K562 (cell line): Measurements from ENCODE around the gene OLFML1. TPM values are rescaled to one million over a fixed set of nuclear protein-coding genes. Genes with fewer than 3 reads are reported as not detected.

Experiments used
- ATAC-seq: fragments of 200-7000 bp; cut with Tn5 transposase; 3 replicates; pipeline ENCODE4 v1.9.1; 2020; ENCODE audit warnings: moderate library complexity
- BruUV-seq: library from RNA; stranded (reverse); fragments of 400-500 nt; replicated peaks from 2 replicates; lab custom pipeline; 2021; lab: Mats Ljungman, UMichigan
- CTCF ChIA-PET: fragments of 300-600 bp; formaldehyde crosslinking; extraction: SDS; loops from one replicate; lab custom pipeline; 2021; ENCODE audit warnings: low intra/inter-chr PET ratio; lab: Yijun Ruan, JAX
- POLR2A ChIA-PET: fragments of 300-600, 350-650 bp; sonication (Branson Sonifier 250); formaldehyde crosslinking; extraction: SDS; loops from one replicate; lab custom pipeline; 2021; ENCODE audit warnings: antibody characterized with exemption, inconsistent platforms; lab: Yijun Ruan, JAX
- DNase-seq, 4 experiments: peaks; one replicate each; pipeline versions ENCODE4 v3.0.0 to v3.0.0-alpha.2; 2011 to 2018; ENCODE audit warnings: low spot score in 3 of 4, mixed read lengths in 3 of 4; ENCODE audit errors: extremely low read depth in 1 of 4
- FAIRE-seq: peaks from 2 replicates; lab custom pipeline; 2011; peaks lifted over from hg19 to GRCh38; lab: Jason Lieb, UNC
- H2AFZ ChIP-seq: 2 replicates; pipeline ENCODE4 v1.6.0; 2011; ENCODE audit warnings: low read depth, low read length, control low read depth, inconsistent platforms
- H3K27ac ChIP-seq: fragments of 200-600 bp; 3 replicates; pipeline ENCODE4 v1.8.0; 2011; ENCODE audit warnings: low read depth, mild to moderate bottlenecking, control low read depth, inconsistent platforms, low read length, moderate library complexity, mixed read lengths; ENCODE audit errors: extremely low read depth
- H3K27me3 ChIP-seq, 2 experiments: fragments of 300-600 bp in 1 of 2; 2 replicates in 1 of 2; 3 replicates in 1 of 2; pipeline versions ENCODE4 v1.6.0 to v1.8.0; 2011; ENCODE audit warnings: inconsistent platforms in 2 of 2, low read length in 2 of 2, mild to moderate bottlenecking in 1 of 2, mixed read lengths in 1 of 2, moderate library complexity in 1 of 2; ENCODE audit not compliant: control insufficient read depth in 2 of 2, insufficient read depth in 2 of 2
- H3K36me3 ChIP-seq: fragments of 300-600 bp; 3 replicates; pipeline ENCODE4 v1.8.0; 2011; ENCODE audit warnings: mild to moderate bottlenecking, low read length, inconsistent platforms; ENCODE audit not compliant: control insufficient read depth, insufficient read depth
- H3K4me1 ChIP-seq, 2 experiments: fragments of 200-600 bp in 1 of 2; replicated peaks in 1 of 2; 2 replicates in 1 of 2; 3 replicates in 1 of 2; pipeline versions ENCODE4 v1.5.1 to v1.8.0; 2011; ENCODE audit warnings: inconsistent platforms in 2 of 2, low read length in 2 of 2, mild to moderate bottlenecking in 1 of 2, mixed read lengths in 1 of 2, moderate library complexity in 1 of 2; ENCODE audit not compliant: control insufficient read depth in 2 of 2, insufficient read depth in 2 of 2
- H3K4me2 ChIP-seq: 2 replicates; pipeline ENCODE4 v1.6.1; 2011; ENCODE audit warnings: low read length, control low read depth, inconsistent platforms, mixed read lengths; ENCODE audit not compliant: insufficient read depth
- H3K4me3 ChIP-seq: fragments of 200-600 bp; sonication (generic), shearing (Covaris generic); 2 replicates; pipeline ENCODE4 v1.5.1; 2016; ENCODE audit warnings: control low read depth, inconsistent platforms
- H3K79me2 ChIP-seq: fragments of 200-600 bp; 3 replicates; pipeline ENCODE4 v1.8.0; 2011; ENCODE audit warnings: low read length, inconsistent platforms; ENCODE audit not compliant: control insufficient read depth, insufficient read depth
- H3K9ac ChIP-seq, 2 experiments: 2 replicates each; pipeline versions ENCODE4 v1.6.0 to v1.6.1; 2011; ENCODE audit warnings: low read depth in 2 of 2, low read length in 2 of 2, control low read depth in 1 of 2, inconsistent platforms in 1 of 2, mild to moderate bottlenecking in 1 of 2, mixed read lengths in 1 of 2; ENCODE audit not compliant: insufficient read depth in 1 of 2
- H3K9me1 ChIP-seq: one replicate; pipeline ENCODE4 v1.6.0; 2011; ENCODE audit warnings: inconsistent platforms, mild to moderate bottlenecking, low read length, moderate library complexity; ENCODE audit not compliant: control insufficient read depth, insufficient read depth
- H3K9me3 ChIP-seq: replicated peaks from 2 replicates; pipeline ENCODE4 v1.5.1; 2011; ENCODE audit warnings: low read depth, low read length, inconsistent platforms; ENCODE audit not compliant: control insufficient read depth, insufficient read depth
- H4K20me1 ChIP-seq: replicated peaks from 2 replicates; pipeline ENCODE4 v1.6.1; 2011; ENCODE audit warnings: low read length, inconsistent platforms, mixed read lengths; ENCODE audit not compliant: control insufficient read depth, insufficient read depth
- EGR1 ChIP-seq: fragments of 450-650 bp; conservative IDR thresholded peaks from 2 replicates; pipeline ENCODE4 v1.6.1; 2017; ENCODE audit warnings: mild to moderate bottlenecking
- ERF ChIP-seq: fragments of 450-650 bp; formaldehyde crosslinking; IDR thresholded peaks from 2 replicates; pipeline ENCODE4 v1.4.0; 2020; ENCODE audit warnings: mild to moderate bottlenecking, mixed read lengths
- KDM1A ChIP-seq, 2 experiments: fragments of 450-650 bp; IDR thresholded peaks; 2 replicates each; pipeline ENCODE4 v1.6.1; 2016; ENCODE audit warnings: mild to moderate bottlenecking in 2 of 2
- MEF2D ChIP-seq: conservative IDR thresholded peaks from 2 replicates; pipeline ENCODE4 v1.6.1; 2016; ENCODE audit warnings: low read depth, missing genetic modification characterization, missing compliant biosample characterization
- SAFB2 ChIP-seq: fragments of 200-400 bp; formaldehyde crosslinking; IDR thresholded peaks from 2 replicates; pipeline ENCODE4 v1.6.1; 2018; ENCODE audit warnings: borderline replicate concordance, low read length, low read depth, moderate library complexity; ENCODE audit not compliant: severe bottlenecking
- SLC30A9 ChIP-seq: fragments of 250-450 bp; sonication (Bioruptor Pico); IDR thresholded peaks from 2 replicates; pipeline ENCODE4 v1.8.0; 2022; ENCODE audit warnings: mild to moderate bottlenecking, moderate library complexity
- SMARCA4 ChIP-seq: fragments of 450-650 bp; IDR thresholded peaks from 2 replicates; pipeline ENCODE4 v1.6.1; 2016
- SPI1 ChIP-seq: IDR thresholded peaks from 2 replicates; pipeline ENCODE4 v1.6.1; 2011; ENCODE audit warnings: low read depth, low read length, control low read depth, borderline replicate concordance
- THAP12 ChIP-seq: fragments of 250-450 bp; sonication (Bioruptor Pico); IDR thresholded peaks from 2 replicates; pipeline ENCODE4 v1.9.0; 2021; ENCODE audit warnings: mild to moderate bottlenecking, inconsistent platforms
- WGBS: fragments of 100-300 bp; shearing (Covaris generic); methylation state at CpG from one replicate; pipeline ENCODE4 v1.1.6; 2016; ENCODE audit warnings: low coverage, mixed read lengths; ENCODE audit not compliant: insufficient coverage; ENCODE audit errors: missing lambda C conversion rate; 5-methylcytosine and 5-hydroxymethylcytosine counted together
- in situ Hi-C: fragments of 300-500 bp; cut with MboI; formaldehyde crosslinking; loops from 4 replicates; pipeline ENCODE4 v1.15.0; 2018; ENCODE audit warnings: inconsistent platforms, mixed read lengths
- intact Hi-C: fragments of 100-400 bp; cut with micrococcal nuclease; formaldehyde crosslinking; loops from 2 replicates; pipeline ENCODE4 v1.14.2; 2022
- polyA plus RNA-seq, 8 experiments: library from polyadenylated mRNA; depleted of rRNA in 4 of 8; stranded (reverse) in 5 of 8; unstranded in 3 of 8; fragments of >200 nt; fragmentation: Nextera tagmentation in 2 of 8; fragmentation: Illumina TruSeq in 1 of 8; extraction: Ambion mirVana in 2 of 8; extraction: Trizol in 1 of 8; gene quantifications; 2 replicates each; pipeline versions ENCODE4 v1.2.1 to v1.2.3, GENCODE V29; 2011 to 2014; ENCODE audit warnings: inconsistent platforms in 1 of 8, missing spikeins in 1 of 8
- total RNA-seq, 7 experiments: library from RNA; depleted of rRNA in 6 of 7; stranded (reverse); fragments of >200 nt in 6 of 7; fragmentation: Illumina TruSeq in 2 of 7; extraction: Trizol in 2 of 7; gene quantifications; 2 replicates each; pipeline versions ENCODE4 v1.2.1 to v1.2.3, GENCODE V29; 2011 to 2021; ENCODE audit warnings: low replicate concordance in 1 of 7

The OLFML1 gene
- total and polyA plus RNA-seq, 9 of the 15 experiments (the other 6 are each of a cell fraction or from before 2014, with no cell fraction given), result not detected

DNA sequence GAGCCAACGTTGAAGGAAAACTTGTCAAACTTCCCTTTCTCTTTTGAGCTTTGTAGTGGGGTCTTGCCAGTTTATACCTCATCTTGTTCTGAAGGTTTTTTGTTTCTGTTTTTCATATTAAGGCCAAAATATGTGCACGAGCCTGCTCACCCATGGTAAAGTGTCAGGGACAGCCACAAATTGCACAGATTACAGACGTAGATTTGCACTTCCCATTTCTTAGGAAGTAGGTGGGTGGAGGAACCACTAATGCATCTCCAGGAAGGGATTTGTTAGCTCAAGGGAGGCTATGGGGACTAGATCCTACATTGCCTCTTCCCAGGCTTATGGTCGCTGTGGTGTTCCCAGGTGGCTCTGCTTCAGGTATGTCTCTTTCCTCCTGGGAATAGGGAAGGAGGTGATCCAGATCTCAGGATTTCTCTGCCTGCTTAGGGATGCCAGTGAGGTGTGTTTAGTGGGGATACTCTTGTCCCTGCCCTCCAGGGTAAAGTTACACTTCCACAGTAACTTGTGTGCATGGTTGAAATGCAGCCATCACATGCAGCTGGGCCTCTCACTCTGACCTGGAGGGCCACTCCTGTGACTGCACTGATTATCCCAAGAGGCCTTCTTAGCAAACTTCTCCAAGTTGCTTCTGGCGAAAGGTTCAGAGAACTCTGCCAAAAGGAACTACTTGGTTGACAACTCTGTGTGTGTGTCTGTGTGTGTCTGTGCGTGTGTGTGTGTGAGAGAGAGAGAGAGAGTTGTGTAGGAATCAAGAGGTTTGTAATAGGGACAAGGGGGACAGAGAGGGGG lies 38.3 kb downstream of the OLFML1 start:
- H3K9me3 ChIP-seq, result no peaks in the 10 kb centered on the region
- POLR2A ChIA-PET, result no interaction called here
- H3K9ac ChIP-seq, result no peak overlapping the region
- no peaks in the 10 kb centered on the region for H3K36me3 ChIP-seq
- H3K4me3 ChIP-seq, result no peak overlapping the region
- intact Hi-C loops, result no loop called here
- TF ChIP-seq MEF2D (no peak), SPI1 (peak; percentile 35; the same call in 1 of the 2 replicates)
- TF ChIP-seq, all 486 proteins: peak for 1
- FAIRE-seq (no peak), ATAC-seq (no peak), DNase-seq (no peak)
- Histone ChIP-seq H3K27ac (no peak overlapping the region), H3K4me1 (no peaks in the 10 kb centered on the region; a peak in 1 of 5 replicates), H4K20me1 (no peaks in the 10 kb centered on the region; the same call in 1 of the 2 replicates), H3K4me2 (no peak overlapping the region), H3K27me3 (peaks cover 8 to 38% of the 10 kb centered on the region in 2 experiments; a peak in 3 of 5 replicates), H3K9me1 (no peaks in the 10 kb centered on the region), H3K79me2 (no peaks in the 10 kb centered on the region), H2AFZ (no peak overlapping the region)
- CTCF ChIA-PET, result no interaction called here
- BruUV-seq, result no TSS peak
- in situ Hi-C loops, result no loop called here
- WGBS, result 1% methylated on average over 6 of the region's 6 CpGs

DNA sequence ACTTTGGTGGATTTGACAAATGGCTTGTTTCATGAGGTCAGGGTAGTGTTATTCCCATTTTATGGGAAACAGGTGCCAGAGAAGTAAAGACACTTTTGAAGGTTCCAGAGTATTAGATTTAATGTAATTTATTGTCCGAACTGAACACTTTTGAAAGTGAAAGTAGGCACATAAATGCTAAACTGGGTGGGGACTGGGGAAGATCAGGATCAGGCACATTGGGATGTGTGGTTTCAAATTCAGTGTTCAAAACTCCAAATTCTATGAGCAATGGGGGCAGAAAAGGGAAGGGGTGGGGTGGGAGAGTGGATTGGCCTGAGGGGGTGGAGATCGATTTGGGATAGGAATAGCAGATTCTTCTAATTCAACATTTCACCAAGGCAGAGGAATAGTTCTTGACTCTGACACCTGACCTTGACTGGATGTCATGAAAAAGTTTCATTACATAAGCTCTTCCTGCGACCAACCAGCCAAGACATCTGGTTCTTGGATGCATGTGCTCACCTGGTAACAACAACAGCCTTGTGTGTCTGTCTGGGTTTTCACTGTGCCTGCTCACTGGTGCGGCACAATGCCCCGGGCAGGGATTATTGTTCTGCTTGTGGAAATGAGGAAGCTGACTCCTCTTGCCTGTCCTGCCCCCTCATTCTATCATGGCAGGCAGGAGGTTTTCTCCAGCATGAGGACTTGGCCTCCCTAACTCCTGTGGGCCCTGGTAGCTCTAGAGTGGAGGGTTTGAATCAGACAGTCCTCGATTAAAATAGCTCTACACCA lies 39.3 kb downstream of the OLFML1 start:
- Histone ChIP-seq H3K27me3 (peaks cover 8 to 31% of the 10 kb centered on the region in 2 experiments; a peak in 3 of 5 replicates), H3K4me2 (no peak overlapping the region), H3K4me3 (no peak overlapping the region), H2AFZ (no peak overlapping the region), H3K9me1 (no peaks in the 10 kb centered on the region), H3K36me3 (no peaks in the 10 kb centered on the region), H3K9me3 (no peaks in the 10 kb centered on the region), H3K79me2 (no peaks in the 10 kb centered on the region), H3K4me1 (no peaks in the 10 kb centered on the region), H3K9ac (no peak overlapping the region), H3K27ac (no peak overlapping the region), H4K20me1 (no peaks in the 10 kb centered on the region; the same call in 1 of the 2 replicates)
- in situ Hi-C loops, result no loop called here
- ATAC-seq, result no peak
- 0% methylated on average over 6 of the region's 6 CpGs for WGBS
- ChIA-PET CTCF (no interaction called here), POLR2A (no interaction called here)
- intact Hi-C loops, result no loop called here
- no peak for FAIRE-seq
- TF ChIP-seq EGR1 (no peak), SLC30A9 (no peak), ERF (CRISPR knock-in tag) (no peak), KDM1A (IDR thresholded peaks at IDR 0.05) (no peak), THAP12 (CRISPR knock-in tag) (no peak), SAFB2 (no peak), SMARCA4 (no peak)
- BruUV-seq, result no TSS peak
- no peak for DNase-seq
